ENCODE measurements around the gene OCLN. TPM values are rescaled to one million over a fixed set of nuclear protein-coding genes. Genes with fewer than 3 reads are reported as not detected.
A peak's percentile ranks its signal among the peaks of the same experiment; 100 is the strongest.
"Not testable (repeated sequence)": the region's sequence is repeated elsewhere in the genome, so short reads cannot be mapped to it uniquely, and the experiment has no call there.

The OCLN gene
- total and polyA plus RNA-seq, 4 experiments from 2014 or later = 0.13 to 6.0 (median 4.9) TPM; not detected in 1

- H3K27me3 Mint-ChIP-seq; H3K9me3 ChIP-seq (ENCODE audit: control insufficient read depth in 1 of 2, low read length in 2 of 2); H3K27ac ChIP-seq (ENCODE audit: low read depth, low read length); H3K4me3 Mint-ChIP-seq; intact Hi-C loops (cut with micrococcal nuclease); DNase-seq; H3K4me1 Mint-ChIP-seq; H3K27me3 ChIP-seq (ENCODE audit: insufficient read depth, low read length); CTCF ChIA-PET (ENCODE audit: partially characterized antibody); H3K36me3 Mint-ChIP-seq; POLR2A ChIA-PET (ENCODE audit: partially characterized antibody); H3K4me3 ChIP-seq (ENCODE audit: low read length in 2 of 2); H3K9me3 Mint-ChIP-seq; H3K4me1 ChIP-seq (ENCODE audit: insufficient read depth, low read length); H3K36me3 ChIP-seq (ENCODE audit: insufficient read depth, low read length); H3K27ac Mint-ChIP-seq: not testable (repeated sequence)
Observed at GRCh38 chr5:69544602-69545001, 52.0 kb downstream of the OCLN start.

GRCh38 chr5:69559908-69560330, 67.3 kb downstream of the OCLN start, which contains the start of gene GTF2H2C:
TSS of gene GTF2H2C (plus strand) at chr5:69560191. CDS start at chr5:69565133, 4,942 bp downstream.
- not testable (repeated sequence) for H3K27me3 Mint-ChIP-seq

GRCh38 chr5:69560587-69561431, 68.2 kb downstream of the OCLN start:
- intact Hi-C loops (cut with micrococcal nuclease); H3K4me3 ChIP-seq (ENCODE audit: low read length in 2 of 2): not testable (repeated sequence)
- H3K4me1 Mint-ChIP-seq = peaks cover 2 to 10% (median 6%) of the 10 kb centered on the region in 4 donors

More at GRCh38 chr5:69559908-69560330, 67.3 kb downstream of the OCLN start, which contains the start of gene GTF2H2C:
- H3K36me3 ChIP-seq (ENCODE audit: insufficient read depth, low read length); intact Hi-C loops (cut with micrococcal nuclease); H3K9me3 Mint-ChIP-seq; POLR2A ChIA-PET (ENCODE audit: partially characterized antibody); H3K9me3 ChIP-seq (ENCODE audit: control insufficient read depth in 1 of 2, low read length in 2 of 2); H3K27ac ChIP-seq (ENCODE audit: low read depth, low read length); H3K27me3 ChIP-seq (ENCODE audit: insufficient read depth, low read length); H3K4me1 ChIP-seq (ENCODE audit: insufficient read depth, low read length); H3K36me3 Mint-ChIP-seq; CTCF ChIA-PET (ENCODE audit: partially characterized antibody): not testable (repeated sequence)
- Mint-ChIP-seq H3K4me1 (peaks cover 2 to 10% (median 6%) of the 10 kb centered on the region in 4 donors), H3K4me3 (peak within 1 kb of the TSS; percentile 92 to 98 (median 96)), H3K27ac (peak within 1 kb of the TSS; percentile 78 to 97 (median 94))
- peak within 1 kb of the TSS in 1 of 2 donors; percentile 45 for H3K4me3 ChIP-seq (ENCODE audit: low read length in 2 of 2)
- peak; percentile 77 to 84 (median 79) for DNase-seq

GRCh38 chr5:69566172-69566571, 73.6 kb downstream of the OCLN start:
- H3K9me3 ChIP-seq (ENCODE audit: control insufficient read depth in 1 of 2, low read length in 2 of 2); H3K4me1 ChIP-seq (ENCODE audit: insufficient read depth, low read length); H3K9me3 Mint-ChIP-seq; H3K27ac Mint-ChIP-seq; intact Hi-C loops (cut with micrococcal nuclease); H3K4me3 ChIP-seq (ENCODE audit: low read length in 2 of 2); H3K27me3 ChIP-seq (ENCODE audit: insufficient read depth, low read length); CTCF ChIA-PET (ENCODE audit: partially characterized antibody); DNase-seq; H3K27me3 Mint-ChIP-seq; H3K4me3 Mint-ChIP-seq; H3K4me1 Mint-ChIP-seq; H3K27ac ChIP-seq (ENCODE audit: low read depth, low read length); H3K36me3 Mint-ChIP-seq; POLR2A ChIA-PET (ENCODE audit: partially characterized antibody); H3K36me3 ChIP-seq (ENCODE audit: insufficient read depth, low read length): not testable (repeated sequence)

More at GRCh38 chr5:69560587-69561431, 68.2 kb downstream of the OCLN start:
- H3K27ac ChIP-seq (ENCODE audit: low read depth, low read length); CTCF ChIA-PET (ENCODE audit: partially characterized antibody); H3K9me3 ChIP-seq (ENCODE audit: control insufficient read depth in 1 of 2, low read length in 2 of 2); H3K4me1 ChIP-seq (ENCODE audit: insufficient read depth, low read length); H3K27me3 ChIP-seq (ENCODE audit: insufficient read depth, low read length); H3K27ac Mint-ChIP-seq; H3K36me3 ChIP-seq (ENCODE audit: insufficient read depth, low read length); H3K36me3 Mint-ChIP-seq; H3K27me3 Mint-ChIP-seq; POLR2A ChIA-PET (ENCODE audit: partially characterized antibody); H3K9me3 Mint-ChIP-seq: not testable (repeated sequence)
- peak overlapping the region in 5 of 8 donors; percentile 28 to 77 (median 39) for H3K4me3 Mint-ChIP-seq
- peak in 1 of 5 donors; percentile 2 for DNase-seq

GRCh38 chr5:69568072-69568471, 75.5 kb downstream of the OCLN start:
- H3K4me3 ChIP-seq (ENCODE audit: low read length in 2 of 2); H3K27ac Mint-ChIP-seq; H3K4me1 Mint-ChIP-seq; H3K9me3 Mint-ChIP-seq; H3K27me3 Mint-ChIP-seq; H3K4me1 ChIP-seq (ENCODE audit: insufficient read depth, low read length); H3K27me3 ChIP-seq (ENCODE audit: insufficient read depth, low read length); intact Hi-C loops (cut with micrococcal nuclease); CTCF ChIA-PET (ENCODE audit: partially characterized antibody); H3K9me3 ChIP-seq (ENCODE audit: control insufficient read depth in 1 of 2, low read length in 2 of 2); H3K27ac ChIP-seq (ENCODE audit: low read depth, low read length); H3K36me3 ChIP-seq (ENCODE audit: insufficient read depth, low read length); H3K36me3 Mint-ChIP-seq; POLR2A ChIA-PET (ENCODE audit: partially characterized antibody); H3K4me3 Mint-ChIP-seq; DNase-seq: not testable (repeated sequence)

GRCh38 chr5:69583356-69583755, 90.8 kb downstream of the OCLN start:
- H3K27ac ChIP-seq (ENCODE audit: low read depth, low read length); H3K9me3 Mint-ChIP-seq; H3K4me3 Mint-ChIP-seq; H3K36me3 Mint-ChIP-seq; H3K4me1 ChIP-seq (ENCODE audit: insufficient read depth, low read length); CTCF ChIA-PET (ENCODE audit: partially characterized antibody); DNase-seq; H3K27me3 Mint-ChIP-seq; intact Hi-C loops (cut with micrococcal nuclease); H3K36me3 ChIP-seq (ENCODE audit: insufficient read depth, low read length); H3K27me3 ChIP-seq (ENCODE audit: insufficient read depth, low read length); H3K9me3 ChIP-seq (ENCODE audit: control insufficient read depth in 1 of 2, low read length in 2 of 2); H3K27ac Mint-ChIP-seq; POLR2A ChIA-PET (ENCODE audit: partially characterized antibody); H3K4me1 Mint-ChIP-seq; H3K4me3 ChIP-seq (ENCODE audit: low read length in 2 of 2): not testable (repeated sequence)

GRCh38 chr5:69596114-69596840, 103.7 kb downstream of the OCLN start:
- H3K4me1 ChIP-seq (ENCODE audit: insufficient read depth, low read length); H3K27me3 ChIP-seq (ENCODE audit: insufficient read depth, low read length); H3K9me3 Mint-ChIP-seq; intact Hi-C loops (cut with micrococcal nuclease); H3K4me1 Mint-ChIP-seq; H3K27ac ChIP-seq (ENCODE audit: low read depth, low read length); H3K4me3 ChIP-seq (ENCODE audit: low read length in 2 of 2); H3K9me3 ChIP-seq (ENCODE audit: control insufficient read depth in 1 of 2, low read length in 2 of 2); H3K27me3 Mint-ChIP-seq; DNase-seq; POLR2A ChIA-PET (ENCODE audit: partially characterized antibody); CTCF ChIA-PET (ENCODE audit: partially characterized antibody); H3K4me3 Mint-ChIP-seq; H3K36me3 Mint-ChIP-seq; H3K36me3 ChIP-seq (ENCODE audit: insufficient read depth, low read length); H3K27ac Mint-ChIP-seq: not testable (repeated sequence)
